ENCODE measurements around the gene CHRNA10.

DNA sequence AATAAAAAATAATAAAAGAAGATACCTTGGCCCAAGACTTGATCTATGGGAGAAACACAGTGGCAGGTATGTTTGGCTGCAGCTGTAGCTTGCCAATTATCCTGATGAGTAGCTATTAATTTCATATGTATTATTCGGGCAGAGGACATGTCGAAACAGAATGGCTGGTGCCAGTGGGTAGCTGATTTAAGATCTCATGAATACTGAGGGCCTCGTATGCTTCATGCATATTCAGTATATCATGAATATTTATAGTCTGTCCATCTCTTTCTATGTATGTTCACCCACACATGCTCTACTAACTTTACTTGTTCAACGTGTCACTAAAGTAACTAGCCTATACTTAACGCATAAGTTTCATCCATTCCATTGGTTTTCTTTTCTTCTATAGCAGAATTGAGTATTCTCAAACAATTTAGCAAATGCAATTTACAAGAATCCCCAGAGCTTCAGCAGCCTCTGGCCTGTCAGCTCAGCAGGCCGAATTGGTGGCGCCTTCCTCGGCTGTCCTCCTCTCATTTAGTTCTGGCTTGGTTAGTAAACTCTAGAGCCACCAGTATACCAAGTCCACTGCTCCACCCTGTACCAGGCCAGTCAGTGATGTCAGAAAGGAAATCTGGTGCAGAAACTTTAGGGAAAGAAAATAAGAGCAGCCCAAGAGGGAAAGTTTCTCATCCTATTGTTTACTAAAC lies 47.3 kb downstream of the CHRNA10 start:
- TF ChIP-seq, protein P1, sequence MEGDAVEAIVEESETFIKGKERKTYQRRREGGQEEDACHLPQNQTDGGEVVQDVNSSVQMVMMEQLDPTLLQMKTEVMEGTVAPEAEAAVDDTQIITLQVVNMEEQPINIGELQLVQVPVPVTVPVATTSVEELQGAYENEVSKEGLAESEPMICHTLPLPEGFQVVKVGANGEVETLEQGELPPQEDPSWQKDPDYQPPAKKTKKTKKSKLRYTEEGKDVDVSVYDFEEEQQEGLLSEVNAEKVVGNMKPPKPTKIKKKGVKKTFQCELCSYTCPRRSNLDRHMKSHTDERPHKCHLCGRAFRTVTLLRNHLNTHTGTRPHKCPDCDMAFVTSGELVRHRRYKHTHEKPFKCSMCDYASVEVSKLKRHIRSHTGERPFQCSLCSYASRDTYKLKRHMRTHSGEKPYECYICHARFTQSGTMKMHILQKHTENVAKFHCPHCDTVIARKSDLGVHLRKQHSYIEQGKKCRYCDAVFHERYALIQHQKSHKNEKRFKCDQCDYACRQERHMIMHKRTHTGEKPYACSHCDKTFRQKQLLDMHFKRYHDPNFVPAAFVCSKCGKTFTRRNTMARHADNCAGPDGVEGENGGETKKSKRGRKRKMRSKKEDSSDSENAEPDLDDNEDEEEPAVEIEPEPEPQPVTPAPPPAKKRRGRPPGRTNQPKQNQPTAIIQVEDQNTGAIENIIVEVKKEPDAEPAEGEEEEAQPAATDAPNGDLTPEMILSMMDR (IDR thresholded peaks at IDR 0.05) = no peak
- TF ChIP-seq EZH2 (IDR thresholded peaks at IDR 0.05; ENCODE audit: borderline replicate concordance, insufficient read depth, low read depth, low read length, poor library complexity, severe bottlenecking) = no peak

Measured in B cell (primary cell).